Peyer's patch (tissue), 4 donors: ENCODE data around the gene DLX3.

Experiments
- CTCF ChIP-seq, 6 experiments: fragments of 450-650 bp in 4 of 6; fragments of 200-600 bp in 2 of 6; sonication (generic) in 1 of 6; IDR thresholded peaks; one replicate each; pipeline ENCODE4 v1.5.1; 2017 to 2019; ENCODE audit warnings: antibody characterized with exemption in 6 of 6, mild to moderate bottlenecking in 3 of 6, moderate library complexity in 1 of 6
- POLR2A ChIP-seq, 2 donors: fragments of 450-650 bp; IDR thresholded peaks; one replicate each; pipeline ENCODE4 v1.5.1; 2017; ENCODE audit warnings: antibody characterized with exemption in 2 of 2, mild to moderate bottlenecking in 2 of 2, moderate library complexity in 2 of 2

- TF ChIP-seq CTCF (IDR thresholded peaks at IDR 0.05): no peak
- TF ChIP-seq POLR2A (IDR thresholded peaks at IDR 0.05): no peak
Measured at GRCh38 chr17:49972486-49973270, 22.3 kb downstream of the DLX3 start.
